Osteoblast (primary cell): ENCODE measurements around the gene REXO1. TPM values are rescaled to one million over a fixed set of nuclear protein-coding genes. Genes with fewer than 3 reads are reported as not detected.

Experiments used
- DNase-seq: peaks from one replicate; pipeline ENCODE4 v3.0.0; 2011; ENCODE audit warnings: low spot score, mixed read lengths; ENCODE audit not compliant: insufficient read length; ENCODE audit errors: missing footprints
- H2AFZ ChIP-seq: 2 replicates; pipeline ENCODE4 v1.6.0; 2011; ENCODE audit warnings: mild to moderate bottlenecking, low read length
- H3K27ac ChIP-seq: 2 replicates; pipeline ENCODE4 v1.5.1; 2011; ENCODE audit warnings: mild to moderate bottlenecking, low read depth, low read length, moderate library complexity
- H3K27me3 ChIP-seq: 2 replicates; pipeline ENCODE4 v1.6.0; 2012; ENCODE audit warnings: mild to moderate bottlenecking, control low read depth, inconsistent platforms, low read length, moderate library complexity; ENCODE audit not compliant: insufficient read depth
- H3K36me3 ChIP-seq: 2 replicates; pipeline ENCODE4 v1.5.1; 2011; ENCODE audit warnings: mild to moderate bottlenecking, low read length, control low read depth, moderate library complexity; ENCODE audit not compliant: insufficient read depth
- H3K4me1 ChIP-seq: 2 replicates; pipeline ENCODE4 v1.5.1; 2011; ENCODE audit warnings: mild to moderate bottlenecking, low read length, control low read depth, moderate library complexity; ENCODE audit not compliant: insufficient read depth
- H3K4me2 ChIP-seq: 2 replicates; pipeline ENCODE4 v1.6.0; 2011; ENCODE audit warnings: mild to moderate bottlenecking, low read length; ENCODE audit not compliant: insufficient read depth
- H3K4me3 ChIP-seq: fragments of 200-600 bp; sonication (generic); 3 replicates; pipeline ENCODE4 v1.5.1; 2012; ENCODE audit warnings: mild to moderate bottlenecking, low read length, inconsistent platforms; ENCODE audit not compliant: insufficient read depth
- H3K79me2 ChIP-seq: 2 replicates; pipeline ENCODE4 v1.6.0; 2012; ENCODE audit warnings: mild to moderate bottlenecking, low read length, control low read depth, inconsistent platforms; ENCODE audit not compliant: insufficient read depth
- H3K9me3 ChIP-seq: 2 replicates; pipeline ENCODE4 v1.5.1; 2011; ENCODE audit warnings: low read depth, low read length, control low read depth
- H4K20me1 ChIP-seq: 2 replicates; pipeline ENCODE4 v1.6.0; 2012; ENCODE audit warnings: mild to moderate bottlenecking, low read length, control low read depth; ENCODE audit not compliant: insufficient read depth
- total RNA-seq: library from RNA; depleted of rRNA; stranded (reverse); fragments of >200 nt; gene quantifications from 2 replicates; pipeline ENCODE4 v1.2.3, GENCODE V29; 2012
- TF ChIP-seq, protein P1 (sequence below): IDR thresholded peaks from 2 replicates; pipeline ENCODE4 v1.5.1; 2011; ENCODE audit warnings: mild to moderate bottlenecking, low read depth, low read length, moderate library complexity; ENCODE audit errors: extremely low read depth

Gene REXO1
- total RNA-seq, 1 donor, result 9.4 TPM

DNA sequence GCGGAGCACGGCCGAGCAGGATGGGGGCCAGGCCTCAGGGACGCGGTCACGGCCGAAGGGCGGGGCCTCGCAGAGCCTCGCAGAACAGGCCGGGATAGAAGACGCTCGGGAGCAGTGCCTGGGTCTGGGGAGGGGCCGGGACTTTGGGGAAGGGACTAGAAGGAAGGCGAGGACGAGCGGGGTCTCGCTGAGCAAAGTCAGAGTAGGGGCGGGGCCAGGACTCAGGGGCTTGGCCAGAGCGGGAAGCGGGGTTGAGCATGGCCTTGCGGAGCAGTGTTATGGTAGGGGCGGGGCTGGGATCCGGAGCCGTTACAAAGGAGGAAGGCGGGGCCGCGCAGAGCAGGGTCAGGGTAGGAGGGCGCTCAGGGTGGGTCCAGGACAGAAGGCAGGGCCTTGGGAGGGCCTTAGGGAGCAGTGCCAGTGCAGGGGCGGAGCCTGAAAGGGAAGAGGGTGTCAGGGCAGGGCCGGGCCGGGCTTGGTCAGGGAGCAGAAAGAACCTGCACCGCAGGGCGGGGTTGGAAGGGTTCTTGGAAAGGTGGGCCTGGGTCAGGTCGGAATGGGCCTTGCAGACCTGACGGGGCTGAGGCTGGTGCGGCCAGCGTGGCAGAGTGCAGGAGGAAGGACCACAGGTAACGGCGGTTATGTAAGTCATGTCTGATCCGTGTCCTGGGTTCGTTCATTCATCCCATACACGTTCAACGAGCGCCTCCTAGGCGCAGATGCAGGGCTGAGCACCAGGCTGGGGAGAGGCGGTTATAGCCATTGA is 35.7 kb downstream of the REXO1 start:
- no peaks in the 10 kb centered on the region for H3K79me2 ChIP-seq
- H2AFZ ChIP-seq, result peak overlapping the region; percentile 73
- peaks cover 11% of the 10 kb centered on the region for H4K20me1 ChIP-seq
- peak overlapping the region; percentile 72 for H3K4me3 ChIP-seq
- no peak overlapping the region for H3K27ac ChIP-seq
- TF ChIP-seq, protein P1, sequence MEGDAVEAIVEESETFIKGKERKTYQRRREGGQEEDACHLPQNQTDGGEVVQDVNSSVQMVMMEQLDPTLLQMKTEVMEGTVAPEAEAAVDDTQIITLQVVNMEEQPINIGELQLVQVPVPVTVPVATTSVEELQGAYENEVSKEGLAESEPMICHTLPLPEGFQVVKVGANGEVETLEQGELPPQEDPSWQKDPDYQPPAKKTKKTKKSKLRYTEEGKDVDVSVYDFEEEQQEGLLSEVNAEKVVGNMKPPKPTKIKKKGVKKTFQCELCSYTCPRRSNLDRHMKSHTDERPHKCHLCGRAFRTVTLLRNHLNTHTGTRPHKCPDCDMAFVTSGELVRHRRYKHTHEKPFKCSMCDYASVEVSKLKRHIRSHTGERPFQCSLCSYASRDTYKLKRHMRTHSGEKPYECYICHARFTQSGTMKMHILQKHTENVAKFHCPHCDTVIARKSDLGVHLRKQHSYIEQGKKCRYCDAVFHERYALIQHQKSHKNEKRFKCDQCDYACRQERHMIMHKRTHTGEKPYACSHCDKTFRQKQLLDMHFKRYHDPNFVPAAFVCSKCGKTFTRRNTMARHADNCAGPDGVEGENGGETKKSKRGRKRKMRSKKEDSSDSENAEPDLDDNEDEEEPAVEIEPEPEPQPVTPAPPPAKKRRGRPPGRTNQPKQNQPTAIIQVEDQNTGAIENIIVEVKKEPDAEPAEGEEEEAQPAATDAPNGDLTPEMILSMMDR, result peak; percentile 57
- peak overlapping the region; percentile 86 for H3K4me2 ChIP-seq
- peaks cover 16% of the 10 kb centered on the region for H3K36me3 ChIP-seq
- no peaks in the 10 kb centered on the region for H3K27me3 ChIP-seq
- peak; percentile 100 for DNase-seq
- H3K9me3 ChIP-seq, result no peaks in the 10 kb centered on the region
- peaks cover 9% of the 10 kb centered on the region for H3K4me1 ChIP-seq

DNA sequence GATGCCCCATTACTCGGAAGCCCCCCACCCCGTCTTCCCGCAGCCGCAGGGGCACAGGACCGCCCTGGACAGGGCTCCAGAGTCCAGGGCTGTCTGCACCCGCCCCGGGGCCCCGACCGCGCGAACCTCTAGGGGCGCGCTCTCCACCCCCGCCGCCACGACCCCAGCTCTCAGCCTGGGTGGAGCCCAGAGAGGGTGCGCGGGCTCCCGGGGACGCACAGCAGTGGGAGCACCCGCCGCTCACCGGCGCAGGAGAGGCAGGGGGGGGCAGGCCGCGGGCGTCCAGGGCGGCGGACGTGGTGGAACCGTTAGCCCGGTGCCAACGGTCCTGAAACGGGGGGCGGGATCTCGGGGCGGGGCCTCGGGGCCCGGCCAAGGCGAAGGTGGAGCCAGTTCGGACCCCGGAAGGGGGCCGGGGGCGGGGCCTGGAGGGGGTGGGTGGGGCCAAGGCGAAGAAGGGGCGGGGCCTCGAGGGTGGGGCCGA is 36.3 kb downstream of the REXO1 start, which contains the start of gene ATP8B3:
Gene ATP8B3, minus strand, starts transcription at position 335 of the 484 bp plus-strand sequence. CDS start 540 bp downstream, outside the sequence.
- no peak for DNase-seq
- peak within 1 kb of the TSS; percentile 73 for H2AFZ ChIP-seq
- peaks cover 9% of the 10 kb centered on the region for H3K4me1 ChIP-seq
- peak within 1 kb of the TSS; percentile 72 for H3K4me3 ChIP-seq
- TF ChIP-seq, protein P1, result no peak
- H3K36me3 ChIP-seq, result peaks cover 10% of the 10 kb centered on the region
- H3K4me2 ChIP-seq, result peak within 1 kb of the TSS; percentile 86
- peaks cover 11% of the 10 kb centered on the region for H4K20me1 ChIP-seq
- H3K79me2 ChIP-seq, result no peaks in the 10 kb centered on the region
- no peaks in the 10 kb centered on the region for H3K9me3 ChIP-seq
- no peaks in the 10 kb centered on the region for H3K27me3 ChIP-seq
- H3K27ac ChIP-seq, result no peak within 1 kb of the TSS

DNA sequence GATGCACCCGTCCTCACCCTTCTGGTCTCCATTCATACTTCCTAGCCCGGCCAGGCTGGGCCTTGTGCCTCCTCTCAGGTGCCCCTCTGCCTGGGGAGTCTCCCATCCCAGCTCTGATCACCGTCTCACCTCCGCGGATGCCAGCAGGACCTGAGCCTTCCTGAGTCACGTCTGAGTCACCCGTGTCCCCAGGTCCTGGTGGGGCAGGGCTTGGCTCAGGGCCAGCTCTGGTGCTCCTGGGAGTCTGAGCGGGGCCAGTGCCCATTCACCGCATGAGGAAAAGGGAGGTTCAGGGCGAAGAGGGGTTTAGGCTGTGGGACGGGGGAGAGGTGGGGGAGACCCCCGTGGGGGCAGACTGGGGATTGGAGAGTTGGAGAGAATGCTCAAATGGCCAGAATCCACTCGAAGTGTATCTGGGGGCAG is 36.8 kb downstream of the REXO1 start:
- Histone ChIP-seq H3K9me3 (no peaks in the 10 kb centered on the region), H3K4me3 (peak overlapping the region; percentile 72), H3K4me1 (peaks cover 9% of the 10 kb centered on the region), H3K4me2 (peak overlapping the region; percentile 63), H3K27me3 (no peaks in the 10 kb centered on the region), H3K79me2 (no peaks in the 10 kb centered on the region), H4K20me1 (peaks cover 11% of the 10 kb centered on the region), H3K36me3 (peaks cover 5% of the 10 kb centered on the region), H2AFZ (no peak overlapping the region), H3K27ac (no peak overlapping the region)
- peak; percentile 98 for DNase-seq
- TF ChIP-seq, protein P1, result no peak

DNA sequence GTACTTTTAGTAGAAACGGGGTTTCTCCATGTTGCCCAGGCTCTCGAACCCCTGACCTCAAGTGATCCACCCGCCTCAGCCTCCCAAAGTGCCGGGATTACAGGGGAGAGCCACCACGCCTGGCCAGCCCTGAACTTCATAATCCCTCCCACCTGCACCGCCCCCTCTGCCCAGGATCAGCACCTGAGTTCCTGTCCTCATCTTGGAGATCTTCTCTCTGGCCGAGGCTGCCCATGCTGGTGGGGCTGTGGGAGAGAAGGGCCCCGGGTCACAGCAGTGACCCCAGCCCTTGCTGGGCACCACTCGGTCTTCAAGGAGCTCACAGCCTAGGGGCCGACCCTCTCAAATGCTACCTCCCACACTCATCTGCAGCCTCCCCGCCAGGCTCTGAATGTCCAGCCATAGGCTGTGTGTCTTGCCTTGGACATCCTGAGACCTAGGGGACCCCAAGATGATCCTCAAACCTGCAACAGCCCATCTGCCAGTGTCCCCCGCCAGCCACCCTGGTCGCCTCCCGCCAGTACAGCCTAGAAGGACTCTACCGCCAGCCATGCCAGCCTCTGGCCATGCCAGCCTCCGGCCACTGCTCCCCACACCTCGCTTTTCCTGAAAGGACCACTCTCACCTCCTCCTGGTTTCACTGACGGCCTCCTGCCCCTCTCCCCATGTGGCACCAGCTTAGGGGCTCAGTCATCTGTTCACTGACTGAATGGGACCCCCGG is 37.7 kb downstream of the REXO1 start:
- H2AFZ ChIP-seq, result no peak overlapping the region
- no peaks in the 10 kb centered on the region for H3K36me3 ChIP-seq
- H3K79me2 ChIP-seq, result no peaks in the 10 kb centered on the region
- H4K20me1 ChIP-seq, result peaks cover 11% of the 10 kb centered on the region
- no peak overlapping the region for H3K4me3 ChIP-seq
- H3K4me2 ChIP-seq, result no peak overlapping the region
- no peaks in the 10 kb centered on the region for H3K27me3 ChIP-seq
- TF ChIP-seq, protein P1, result no peak
- no peak for DNase-seq
- H3K4me1 ChIP-seq, result peaks cover 9% of the 10 kb centered on the region
- no peak overlapping the region for H3K27ac ChIP-seq
- H3K9me3 ChIP-seq, result no peaks in the 10 kb centered on the region
